Activated naive CD4-positive, alpha-beta T cell treated with anti-CD3 and anti-CD28 coated beads, Interleukin-2, amount 10 ng/mL, durations not matched to agents 7 days and 5 days (primary cell): Measurements from ENCODE around the gene SPATA7.

ENCODE experiments used
- CTCF ChIA-PET: fragments of 350-600 bp; sonication (Branson Sonifier 250); formaldehyde crosslinking; loops from one replicate; lab custom pipeline; 2021; ENCODE audit warnings: antibody characterized with exemption; lab: Charles Lee
- DNase-seq: peaks from one replicate; pipeline ENCODE4 v3.0.0-alpha.2; 2020
- H3K27ac Mint-ChIP-seq: one replicate; pipeline ENCODE4 v1.8.0; 2021; ENCODE audit warnings: mild to moderate bottlenecking, moderate library complexity, mixed read lengths
- H3K27me3 Mint-ChIP-seq: one replicate; pipeline ENCODE4 v1.8.0; 2021; ENCODE audit warnings: mild to moderate bottlenecking, mixed read lengths
- H3K36me3 Mint-ChIP-seq: one replicate; pipeline ENCODE4 v1.8.0; 2021; ENCODE audit warnings: mixed read lengths
- H3K4me1 Mint-ChIP-seq: one replicate; pipeline ENCODE4 v1.8.0; 2021; ENCODE audit warnings: mixed read lengths
- H3K4me3 Mint-ChIP-seq: one replicate; pipeline ENCODE4 v1.8.0; 2021; ENCODE audit warnings: mild to moderate bottlenecking, moderate library complexity, mixed read lengths
- H3K9me3 Mint-ChIP-seq: one replicate; pipeline ENCODE4 v1.8.0; 2021; ENCODE audit warnings: mixed read lengths

SPATA7 gene

GRCh38 chr14:88426271-88426670, 40.8 kb downstream of the SPATA7 start:
- no peaks in the 10 kb centered on the region for H3K36me3 Mint-ChIP-seq
- no peaks in the 10 kb centered on the region for H3K9me3 Mint-ChIP-seq
- no peaks in the 10 kb centered on the region for H3K4me1 Mint-ChIP-seq
- CTCF ChIA-PET = no interaction called here
- no peak overlapping the region for H3K27ac Mint-ChIP-seq
- no peak for DNase-seq
- no peaks in the 10 kb centered on the region for H3K27me3 Mint-ChIP-seq
- H3K4me3 Mint-ChIP-seq = no peak overlapping the region

- Mint-ChIP-seq H3K36me3 (no peaks in the 10 kb centered on the region), H3K27me3 (no peaks in the 10 kb centered on the region), H3K4me1 (no peaks in the 10 kb centered on the region), H3K27ac (no peak overlapping the region), H3K9me3 (no peaks in the 10 kb centered on the region), H3K4me3 (no peak overlapping the region)
- no peak for DNase-seq
- CTCF ChIA-PET = interaction anchor here (1.1 kb wide), 1 partner anchor 11 kb away, joined by 3 read pairs; no protein-coding TSS in a partner anchor
These were observed 45.5 kb downstream of the SPATA7 start for GRCh38 chr14:88430976-88431375.

GRCh38 chr14:88437658-88438057, 52.2 kb downstream of the SPATA7 start:
- H3K4me1 Mint-ChIP-seq = no peaks in the 10 kb centered on the region
- CTCF ChIA-PET = no interaction called here
- no peak for DNase-seq
- H3K36me3 Mint-ChIP-seq = no peaks in the 10 kb centered on the region
- no peaks in the 10 kb centered on the region for H3K27me3 Mint-ChIP-seq
- H3K4me3 Mint-ChIP-seq = no peak overlapping the region
- H3K9me3 Mint-ChIP-seq = no peaks in the 10 kb centered on the region
- no peak overlapping the region for H3K27ac Mint-ChIP-seq

- H3K27me3 Mint-ChIP-seq = no peaks in the 10 kb centered on the region
- H3K9me3 Mint-ChIP-seq = no peaks in the 10 kb centered on the region
- no peak overlapping the region for H3K4me3 Mint-ChIP-seq
- CTCF ChIA-PET = no interaction called here
- H3K27ac Mint-ChIP-seq = no peak overlapping the region
- no peak for DNase-seq
- no peaks in the 10 kb centered on the region for H3K4me1 Mint-ChIP-seq
- no peaks in the 10 kb centered on the region for H3K36me3 Mint-ChIP-seq
These were observed 53.6 kb downstream of the SPATA7 start for GRCh38 chr14:88439088-88439487.

GRCh38 chr14:88452231-88452630, 66.8 kb downstream of the SPATA7 start:
- DNase-seq = no peak
- CTCF ChIA-PET = no interaction called here
- no peaks in the 10 kb centered on the region for H3K4me1 Mint-ChIP-seq
- H3K4me3 Mint-ChIP-seq = no peak overlapping the region
- H3K36me3 Mint-ChIP-seq = no peaks in the 10 kb centered on the region
- H3K27me3 Mint-ChIP-seq = no peaks in the 10 kb centered on the region
- no peak overlapping the region for H3K27ac Mint-ChIP-seq
- peaks cover 1% of the 10 kb centered on the region for H3K9me3 Mint-ChIP-seq

- no peak overlapping the region for H3K4me3 Mint-ChIP-seq
- H3K4me1 Mint-ChIP-seq = no peaks in the 10 kb centered on the region
- DNase-seq = no peak
- no peaks in the 10 kb centered on the region for H3K27me3 Mint-ChIP-seq
- H3K36me3 Mint-ChIP-seq = no peaks in the 10 kb centered on the region
- no peak overlapping the region for H3K27ac Mint-ChIP-seq
- CTCF ChIA-PET = no interaction called here
- H3K9me3 Mint-ChIP-seq = peaks cover 1% of the 10 kb centered on the region
These were observed 69.4 kb downstream of the SPATA7 start for GRCh38 chr14:88454886-88455285.

GRCh38 chr14:88463318-88463717, 77.9 kb downstream of the SPATA7 start:
- Mint-ChIP-seq H3K4me3 (no peak overlapping the region), H3K9me3 (no peaks in the 10 kb centered on the region), H3K27me3 (no peaks in the 10 kb centered on the region), H3K36me3 (no peaks in the 10 kb centered on the region), H3K4me1 (no peaks in the 10 kb centered on the region), H3K27ac (no peak overlapping the region)
- no peak for DNase-seq
- CTCF ChIA-PET = no interaction called here

GRCh38 chr14:88468406-88468805, 82.9 kb downstream of the SPATA7 start:
- CTCF ChIA-PET = no interaction called here
- Mint-ChIP-seq H3K4me1 (no peaks in the 10 kb centered on the region), H3K36me3 (no peaks in the 10 kb centered on the region), H3K4me3 (no peak overlapping the region), H3K27ac (no peak overlapping the region), H3K9me3 (no peaks in the 10 kb centered on the region), H3K27me3 (no peaks in the 10 kb centered on the region)
- no peak for DNase-seq

GRCh38 chr14:88470542-88471440, 85.3 kb downstream of the SPATA7 start:
- no peaks in the 10 kb centered on the region for H3K36me3 Mint-ChIP-seq
- no peak for DNase-seq
- peak overlapping the region; percentile 33 for H3K27ac Mint-ChIP-seq
- CTCF ChIA-PET = no interaction called here
- no peak overlapping the region for H3K4me3 Mint-ChIP-seq
- H3K27me3 Mint-ChIP-seq = no peaks in the 10 kb centered on the region
- no peaks in the 10 kb centered on the region for H3K9me3 Mint-ChIP-seq
- H3K4me1 Mint-ChIP-seq = no peaks in the 10 kb centered on the region

GRCh38 chr14:88473791-88474190, 88.3 kb downstream of the SPATA7 start:
- H3K4me3 Mint-ChIP-seq = no peak overlapping the region
- H3K27me3 Mint-ChIP-seq = no peaks in the 10 kb centered on the region
- no peak overlapping the region for H3K27ac Mint-ChIP-seq
- H3K4me1 Mint-ChIP-seq = no peaks in the 10 kb centered on the region
- H3K9me3 Mint-ChIP-seq = no peaks in the 10 kb centered on the region
- DNase-seq = no peak
- CTCF ChIA-PET = no interaction called here
- H3K36me3 Mint-ChIP-seq = no peaks in the 10 kb centered on the region

GRCh38 chr14:88476214-88476774, 90.8 kb downstream of the SPATA7 start:
- H3K9me3 Mint-ChIP-seq = no peaks in the 10 kb centered on the region
- no peaks in the 10 kb centered on the region for H3K27me3 Mint-ChIP-seq
- no peak overlapping the region for H3K4me3 Mint-ChIP-seq
- no peak overlapping the region for H3K27ac Mint-ChIP-seq
- CTCF ChIA-PET = no interaction called here
- H3K4me1 Mint-ChIP-seq = no peaks in the 10 kb centered on the region
- no peak for DNase-seq
- H3K36me3 Mint-ChIP-seq = no peaks in the 10 kb centered on the region

GRCh38 chr14:88476825-88477224, 91.4 kb downstream of the SPATA7 start:
- no peak for DNase-seq
- Mint-ChIP-seq H3K27me3 (no peaks in the 10 kb centered on the region), H3K27ac (no peak overlapping the region), H3K4me3 (no peak overlapping the region), H3K4me1 (no peaks in the 10 kb centered on the region), H3K9me3 (no peaks in the 10 kb centered on the region), H3K36me3 (no peaks in the 10 kb centered on the region)
- CTCF ChIA-PET = no interaction called here

GRCh38 chr14:88477513-88478250, 92.2 kb downstream of the SPATA7 start:
- H3K4me3 Mint-ChIP-seq = no peak overlapping the region
- no peaks in the 10 kb centered on the region for H3K36me3 Mint-ChIP-seq
- no peaks in the 10 kb centered on the region for H3K27me3 Mint-ChIP-seq
- DNase-seq = no peak
- no peak overlapping the region for H3K27ac Mint-ChIP-seq
- no peaks in the 10 kb centered on the region for H3K4me1 Mint-ChIP-seq
- CTCF ChIA-PET = no interaction called here
- H3K9me3 Mint-ChIP-seq = no peaks in the 10 kb centered on the region

- DNase-seq = no peak
- H3K4me3 Mint-ChIP-seq = no peak overlapping the region
- H3K27ac Mint-ChIP-seq = no peak overlapping the region
- no peaks in the 10 kb centered on the region for H3K27me3 Mint-ChIP-seq
- H3K4me1 Mint-ChIP-seq = no peaks in the 10 kb centered on the region
- CTCF ChIA-PET = no interaction called here
- H3K36me3 Mint-ChIP-seq = no peaks in the 10 kb centered on the region
- H3K9me3 Mint-ChIP-seq = no peaks in the 10 kb centered on the region
These were observed 93.5 kb downstream of the SPATA7 start for GRCh38 chr14:88478931-88479330.
